GM12878 (cell line): ENCODE data around the gene COL25A1. TPM values are rescaled to one million over a fixed set of nuclear protein-coding genes. Genes with fewer than 3 reads are reported as not detected.

Experiments
- ATAC-seq: fragments of 200-7000 bp; cut with Tn5 transposase; 3 replicates; pipeline ENCODE4 v1.9.1; 2020; ENCODE audit warnings: mild to moderate bottlenecking, moderate library complexity
- BruUV-seq: library from RNA; stranded (reverse); fragments of 400-500 nt; replicated peaks from 2 replicates; lab custom pipeline; 2021; lab: Mats Ljungman, UMichigan
- CTCF ChIA-PET: fragments of 300-600 bp; sonication (Branson Sonifier 250); formaldehyde crosslinking; extraction: SDS; loops from one replicate; lab custom pipeline; 2021; ENCODE audit warnings: inconsistent platforms; lab: Yijun Ruan, JAX
- POLR2A ChIA-PET: fragments of 350-600 bp; formaldehyde crosslinking; extraction: SDS; loops from one replicate; lab custom pipeline; 2021; ENCODE audit warnings: inconsistent platforms; lab: Charles Lee
- RAD21 ChIA-PET: fragments of 300-600 bp; sonication (Branson Sonifier 250); formaldehyde crosslinking; loops from one replicate; lab custom pipeline; 2023; ENCODE audit warnings: antibody characterized with exemption; ENCODE audit not compliant: unreplicated experiment; lab: Charles Lee
- SMC1A ChIA-PET: fragments of 300-600 bp; sonication (Branson Sonifier 250); formaldehyde crosslinking; loops from one replicate; lab custom pipeline; 2023; ENCODE audit not compliant: unreplicated experiment, uncharacterized antibody; lab: Charles Lee
- DNase-seq: peaks from one replicate; pipeline ENCODE4 v3.0.0-alpha.2; 2011; ENCODE audit warnings: low read depth, low spot score
- FAIRE-seq: peaks from 3 replicates; lab custom pipeline; 2011; peaks lifted over from hg19 to GRCh38; lab: Jason Lieb, UNC
- H2AFZ ChIP-seq: 2 replicates; pipeline ENCODE4 v1.6.0; 2011; ENCODE audit warnings: low read depth, low read length, control low read depth; ENCODE audit not compliant: control insufficient read depth
- H3K27ac ChIP-seq: 2 replicates; pipeline ENCODE4 v1.5.1; 2011; ENCODE audit warnings: control low read depth; ENCODE audit not compliant: control insufficient read depth, insufficient read depth
- H3K27me3 ChIP-seq, 2 experiments: replicated peaks in 1 of 2; 2 replicates each; pipeline versions ENCODE4 v1.6.0 to v1.6.1; 2011; ENCODE audit warnings: low read length in 1 of 2; ENCODE audit not compliant: control insufficient read depth in 2 of 2, insufficient read depth in 2 of 2
- H3K36me3 ChIP-seq, 2 experiments: 2 replicates each; pipeline ENCODE4 v1.5.1; 2011; ENCODE audit warnings: low read length in 1 of 2; ENCODE audit not compliant: control insufficient read depth in 2 of 2, insufficient read depth in 2 of 2
- H3K4me1 ChIP-seq: 2 replicates; pipeline ENCODE4 v1.6.1; 2011; ENCODE audit warnings: mild to moderate bottlenecking, low read length, moderate library complexity, mixed read lengths; ENCODE audit not compliant: control insufficient read depth, insufficient read depth
- H3K4me2 ChIP-seq: 2 replicates; pipeline ENCODE4 v1.6.0; 2011; ENCODE audit warnings: control low read depth; ENCODE audit not compliant: control insufficient read depth, insufficient read depth
- H3K4me3 ChIP-seq: fragments of 200-600 bp; sonication (generic); 2 replicates; pipeline ENCODE4 v1.5.1; 2016
- H3K79me2 ChIP-seq: 2 replicates; pipeline ENCODE4 v1.6.0; 2011; ENCODE audit warnings: low read length; ENCODE audit not compliant: control insufficient read depth, insufficient read depth
- H3K9ac ChIP-seq: 2 replicates; pipeline ENCODE4 v1.8.0; 2011; ENCODE audit warnings: low read length, control low read depth, mixed read lengths; ENCODE audit not compliant: control insufficient read depth, insufficient read depth
- H3K9me3 ChIP-seq: replicated peaks from 3 replicates; pipeline ENCODE4 v1.5.1; 2011; ENCODE audit warnings: mild to moderate bottlenecking, low read length; ENCODE audit not compliant: control insufficient read depth, insufficient read depth
- H4K20me1 ChIP-seq: 2 replicates; pipeline ENCODE4 v1.6.0; 2011; ENCODE audit not compliant: control insufficient read depth, insufficient read depth
- ASH2L ChIP-seq: fragments of 300-600, 200-600 bp; sonication (generic); IDR thresholded peaks from 2 replicates; pipeline ENCODE4 v1.6.1; 2017; ENCODE audit warnings: low read depth, mild to moderate bottlenecking, borderline replicate concordance
- HDAC2 ChIP-seq: fragments of 200-600 bp; sonication (generic); IDR thresholded peaks from 2 replicates; pipeline ENCODE4 v1.6.1; 2017
- NFXL1 ChIP-seq: fragments of 450-650 bp; IDR thresholded peaks from 2 replicates; pipeline ENCODE4 v1.6.1; 2017; ENCODE audit warnings: antibody characterized with exemption, mild to moderate bottlenecking, borderline replicate concordance
- PAX5 ChIP-seq: IDR thresholded peaks from 2 replicates; pipeline ENCODE4 v1.6.1; 2011; ENCODE audit warnings: low read depth, low read length, borderline replicate concordance
- SIN3A ChIP-seq: IDR thresholded peaks from 2 replicates; pipeline ENCODE4 v1.6.1; 2012; ENCODE audit warnings: low read depth, low read length, improper control_type of control experiment
- SMAD5 ChIP-seq: IDR thresholded peaks from 2 replicates; pipeline ENCODE4 v1.6.1; 2016; ENCODE audit warnings: antibody characterized with exemption, low read depth
- WGBS: methylation state at CpG from one replicate; pipeline ENCODE4 v1.1.6; 2016; ENCODE audit warnings: low lambda C conversion rate; ENCODE audit not compliant: insufficient replicate concordance, insufficient coverage; ENCODE audit errors: missing lambda C conversion rate; 5-methylcytosine and 5-hydroxymethylcytosine counted together
- in situ Hi-C: fragments of 300-500 bp; cut with MboI; formaldehyde crosslinking; loops from 9 replicates; pipeline ENCODE4 v1.14.3; 2018; ENCODE audit warnings: mixed read lengths
- intact Hi-C: fragments of 100-400 bp; cut with micrococcal nuclease; formaldehyde crosslinking; loops from one replicate; pipeline ENCODE4 v1.14.2; 2022; ENCODE audit not compliant: unreplicated experiment
- polyA plus RNA-seq, 11 experiments: library from polyadenylated mRNA; depleted of rRNA in 4 of 11; unstranded in 6 of 11; stranded (reverse) in 5 of 11; fragments of >200 nt; fragmentation: Nextera tagmentation in 4 of 11; fragmentation: Illumina TruSeq in 1 of 11; extraction: Ambion mirVana in 4 of 11; extraction: Trizol in 1 of 11; gene quantifications; 1 replicate in 1 of 11; 2 replicates in 10 of 11; pipeline versions ENCODE4 v1.2.1 to v1.2.3, GENCODE V29; 2011 to 2016; ENCODE audit warnings: inconsistent platforms in 2 of 11, missing spikeins in 2 of 11, low read depth in 1 of 11
- total RNA-seq, 4 experiments: library from RNA; depleted of rRNA in 3 of 4; stranded (reverse); fragments of >200 nt in 3 of 4; fragmentation: Illumina TruSeq in 1 of 4; extraction: Trizol in 1 of 4; gene quantifications; 2 replicates each; pipeline versions ENCODE4 v1.2.1 to v1.2.3, GENCODE V29; 2013 to 2021
- TF ChIP-seq, protein P1 (sequence below): IDR thresholded peaks from 2 replicates; pipeline ENCODE4 v1.6.1; 2012; ENCODE audit warnings: mild to moderate bottlenecking, low read depth, low read length
- TF ChIP-seq, protein P2 (sequence below): fragments of 450-650 bp; formaldehyde crosslinking; IDR thresholded peaks from 2 replicates; pipeline ENCODE4 v1.5.0; 2022; ENCODE audit warnings: mild to moderate bottlenecking, missing genetic modification characterization

The COL25A1 gene
- total and polyA plus RNA-seq, 10 of the 15 experiments (the other 5 are each of a cell fraction or from before 2014, with no cell fraction given): 0.01 to 0.26 (median 0.12) TPM; not detected in 6

DNA sequence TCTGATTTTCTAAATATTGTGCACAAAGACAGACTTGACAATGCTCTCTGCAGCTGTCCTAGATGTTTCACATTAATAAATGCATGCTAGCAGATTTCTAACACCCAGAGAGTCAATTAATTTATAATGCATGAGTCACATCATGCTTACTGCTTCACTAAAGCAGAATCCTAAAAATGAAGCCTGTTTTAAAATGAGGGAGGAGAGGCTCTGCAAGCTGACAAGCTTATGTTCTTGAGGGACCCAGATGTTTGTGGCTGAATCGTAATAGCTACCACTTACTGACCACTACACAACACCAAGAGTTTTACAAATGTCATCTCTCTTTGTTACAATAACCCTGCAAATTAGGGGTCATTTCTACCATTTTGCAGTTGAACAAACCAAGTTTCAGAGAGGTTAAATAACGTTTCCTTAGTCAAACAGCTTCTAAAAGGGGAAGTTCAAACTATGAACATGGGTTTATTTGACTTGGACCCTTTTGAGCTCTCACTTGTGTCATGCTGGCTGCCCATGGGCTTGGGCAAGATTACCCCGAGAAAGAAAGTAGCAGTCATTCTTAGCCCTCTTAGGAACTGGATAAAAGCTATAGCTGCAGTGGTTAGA lies 276.9 kb downstream of the COL25A1 start:
- 2% methylated on average over 3 of the region's 3 CpGs for WGBS
- H4K20me1 ChIP-seq: no peaks in the 10 kb centered on the region
- ChIA-PET RAD21 (no interaction called here), SMC1A (interaction anchor here (0.5 kb wide), 1 partner anchor 361 kb away, joined by 3 read pairs; no protein-coding TSS in a partner anchor), CTCF (no interaction called here), POLR2A (no interaction called here)
- ATAC-seq (no peak), DNase-seq (no peak), FAIRE-seq (no peak)
- no peaks in the 10 kb centered on the region for H3K79me2 ChIP-seq
- no peaks in the 10 kb centered on the region for H3K36me3 ChIP-seq
- intact Hi-C loops (no loop called here), in situ Hi-C loops (no loop called here)
- H3K4me1 ChIP-seq: no peaks in the 10 kb centered on the region
- no peak overlapping the region for H3K4me3 ChIP-seq
- no peaks in the 10 kb centered on the region for H3K27me3 ChIP-seq
- TF ChIP-seq SMAD5: no peak
- no peak for TF ChIP-seq ASH2L
- no peak for TF ChIP-seq HDAC2
- TF ChIP-seq, protein P1, sequence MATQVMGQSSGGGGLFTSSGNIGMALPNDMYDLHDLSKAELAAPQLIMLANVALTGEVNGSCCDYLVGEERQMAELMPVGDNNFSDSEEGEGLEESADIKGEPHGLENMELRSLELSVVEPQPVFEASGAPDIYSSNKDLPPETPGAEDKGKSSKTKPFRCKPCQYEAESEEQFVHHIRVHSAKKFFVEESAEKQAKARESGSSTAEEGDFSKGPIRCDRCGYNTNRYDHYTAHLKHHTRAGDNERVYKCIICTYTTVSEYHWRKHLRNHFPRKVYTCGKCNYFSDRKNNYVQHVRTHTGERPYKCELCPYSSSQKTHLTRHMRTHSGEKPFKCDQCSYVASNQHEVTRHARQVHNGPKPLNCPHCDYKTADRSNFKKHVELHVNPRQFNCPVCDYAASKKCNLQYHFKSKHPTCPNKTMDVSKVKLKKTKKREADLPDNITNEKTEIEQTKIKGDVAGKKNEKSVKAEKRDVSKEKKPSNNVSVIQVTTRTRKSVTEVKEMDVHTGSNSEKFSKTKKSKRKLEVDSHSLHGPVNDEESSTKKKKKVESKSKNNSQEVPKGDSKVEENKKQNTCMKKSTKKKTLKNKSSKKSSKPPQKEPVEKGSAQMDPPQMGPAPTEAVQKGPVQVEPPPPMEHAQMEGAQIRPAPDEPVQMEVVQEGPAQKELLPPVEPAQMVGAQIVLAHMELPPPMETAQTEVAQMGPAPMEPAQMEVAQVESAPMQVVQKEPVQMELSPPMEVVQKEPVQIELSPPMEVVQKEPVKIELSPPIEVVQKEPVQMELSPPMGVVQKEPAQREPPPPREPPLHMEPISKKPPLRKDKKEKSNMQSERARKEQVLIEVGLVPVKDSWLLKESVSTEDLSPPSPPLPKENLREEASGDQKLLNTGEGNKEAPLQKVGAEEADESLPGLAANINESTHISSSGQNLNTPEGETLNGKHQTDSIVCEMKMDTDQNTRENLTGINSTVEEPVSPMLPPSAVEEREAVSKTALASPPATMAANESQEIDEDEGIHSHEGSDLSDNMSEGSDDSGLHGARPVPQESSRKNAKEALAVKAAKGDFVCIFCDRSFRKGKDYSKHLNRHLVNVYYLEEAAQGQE: no peak
- TF ChIP-seq NFXL1: no peak
- TF ChIP-seq, protein P2, sequence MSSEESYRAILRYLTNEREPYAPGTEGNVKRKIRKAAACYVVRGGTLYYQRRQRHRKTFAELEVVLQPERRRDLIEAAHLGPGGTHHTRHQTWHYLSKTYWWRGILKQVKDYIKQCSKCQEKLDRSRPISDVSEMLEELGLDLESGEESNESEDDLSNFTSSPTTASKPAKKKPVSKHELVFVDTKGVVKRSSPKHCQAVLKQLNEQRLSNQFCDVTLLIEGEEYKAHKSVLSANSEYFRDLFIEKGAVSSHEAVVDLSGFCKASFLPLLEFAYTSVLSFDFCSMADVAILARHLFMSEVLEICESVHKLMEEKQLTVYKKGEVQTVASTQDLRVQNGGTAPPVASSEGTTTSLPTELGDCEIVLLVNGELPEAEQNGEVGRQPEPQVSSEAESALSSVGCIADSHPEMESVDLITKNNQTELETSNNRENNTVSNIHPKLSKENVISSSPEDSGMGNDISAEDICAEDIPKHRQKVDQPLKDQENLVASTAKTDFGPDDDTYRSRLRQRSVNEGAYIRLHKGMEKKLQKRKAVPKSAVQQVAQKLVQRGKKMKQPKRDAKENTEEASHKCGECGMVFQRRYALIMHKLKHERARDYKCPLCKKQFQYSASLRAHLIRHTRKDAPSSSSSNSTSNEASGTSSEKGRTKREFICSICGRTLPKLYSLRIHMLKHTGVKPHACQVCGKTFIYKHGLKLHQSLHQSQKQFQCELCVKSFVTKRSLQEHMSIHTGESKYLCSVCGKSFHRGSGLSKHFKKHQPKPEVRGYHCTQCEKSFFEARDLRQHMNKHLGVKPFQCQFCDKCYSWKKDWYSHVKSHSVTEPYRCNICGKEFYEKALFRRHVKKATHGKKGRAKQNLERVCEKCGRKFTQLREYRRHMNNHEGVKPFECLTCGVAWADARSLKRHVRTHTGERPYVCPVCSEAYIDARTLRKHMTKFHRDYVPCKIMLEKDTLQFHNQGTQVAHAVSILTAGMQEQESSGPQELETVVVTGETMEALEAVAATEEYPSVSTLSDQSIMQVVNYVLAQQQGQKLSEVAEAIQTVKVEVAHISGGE: no peak
- no peak for TF ChIP-seq PAX5
- TF ChIP-seq SIN3A: no peak
- no peak overlapping the region for H3K27ac ChIP-seq
- no peak overlapping the region for H2AFZ ChIP-seq
- no peak overlapping the region for H3K9ac ChIP-seq
- no TSS peak for BruUV-seq
- H3K9me3 ChIP-seq: no peaks in the 10 kb centered on the region
- H3K4me2 ChIP-seq: no peak overlapping the region
